Psoas muscle (tissue), 8 donors: Measurements from ENCODE around the gene IL24. TPM values are rescaled to one million over a fixed set of nuclear protein-coding genes. Genes with fewer than 3 reads are reported as not detected.

Experiments used
- ATAC-seq, 4 donors: fragments of 200-7000 bp; cut with Tn5 transposase; one replicate each; pipeline ENCODE4 v1.9.1; 2020; ENCODE audit warnings: moderate library complexity in 3 of 4, mild to moderate bottlenecking in 2 of 4
- DNase-seq, 2 donors: peaks; one replicate each; pipeline ENCODE4 v3.0.0-alpha.2; 2020
- H3K27ac ChIP-seq: fragments of 200-600 bp; one replicate; pipeline ENCODE4 v1.8.0; 2022
- H3K27me3 ChIP-seq, 3 donors: fragments of 200-600 bp in 1 of 3; one replicate each; pipeline versions ENCODE4 v1.6.1 to v1.8.0; 2013 to 2022; ENCODE audit warnings: low read length in 2 of 3, mild to moderate bottlenecking in 2 of 3, moderate library complexity in 1 of 3; ENCODE audit not compliant: insufficient read depth in 3 of 3
- H3K36me3 ChIP-seq, 2 donors: fragments of 200-600 bp in 1 of 2; one replicate each; pipeline versions ENCODE4 v1.6.1 to v1.8.0; 2013 to 2022; ENCODE audit warnings: low read depth in 1 of 2, mild to moderate bottlenecking in 1 of 2, moderate library complexity in 1 of 2; ENCODE audit not compliant: insufficient read depth in 1 of 2
- H3K4me1 ChIP-seq: fragments of 200-600 bp; one replicate; pipeline ENCODE4 v1.8.0; 2022
- H3K4me3 ChIP-seq: fragments of 200-600 bp; one replicate; pipeline ENCODE4 v1.8.0; 2022; ENCODE audit warnings: mild to moderate bottlenecking
- H3K9me3 ChIP-seq: fragments of 200-600 bp; one replicate; pipeline ENCODE4 v1.8.0; 2022
- CTCF ChIP-seq: fragments of 200-600 bp; IDR thresholded peaks from one replicate; pipeline ENCODE4 v1.8.0; 2022; ENCODE audit warnings: antibody characterized with exemption
- WGBS, 3 donors: extraction: QIAGEN DNeasy Blood & Tissue Kit; methylation state at CpG; one replicate each; pipeline versions ENCODE4 v1.1.6 to v1.1.7; 2013; 5-methylcytosine and 5-hydroxymethylcytosine counted together
- intact Hi-C, 2 donors: fragments of 100-400 bp; cut with DNase I; formaldehyde crosslinking; loops; one replicate each; pipeline versions ENCODE4 v1.11.0 to v1.14.2; 2022
- polyA plus RNA-seq, 3 donors: library from polyadenylated mRNA; stranded (reverse); fragments of 200-250 nt; gene quantifications; one replicate each; pipeline ENCODE4 v1.2.3, GENCODE V29; 2013
- total RNA-seq, 4 donors: library from RNA; stranded (reverse); fragmentation: NEBNext Ultra II Directional in 2 of 4; extraction: Animal tissue kit (Norgen Biotek cat#: 25700) in 2 of 4; gene quantifications; one replicate each; pipeline versions ENCODE4 v1.2.1 to v1.2.4, GENCODE V29; 2021 to 2023
- donor health status: healthy with polysubstance abuse.
- donor health status: DM: no; HTN: no; CAD: no; lungs with moderate emphysema.
- donor health status: Bipolar disorder and iron deficiency.
- donor health status: healthy.
- donor health status: DM: yes; HTN: yes; CAD: no.
- donor health status: DM: no; HTN: no; CAD: no.
- donor health status: DM: no; HTN: no; CAD: no.
- donor health status: DM: yes; HTN: yes; CAD: no.

IL24 gene
- total and polyA plus RNA-seq, 7 donors: 0.05 to 20.3 (median 0.23) TPM; not detected in 2

- no peaks in the 10 kb centered on the region for H3K9me3 ChIP-seq
- H3K4me3 ChIP-seq: no peak overlapping the region
- WGBS, 3 donors: 59 to 65% (median 59%) methylated on average over 4 of the region's 4 CpGs
- no peak for DNase-seq
- H3K27me3 ChIP-seq: peaks cover 0 to 7% (median 6%) of the 10 kb centered on the region in 3 donors
- ATAC-seq: no peak
- no peak for TF ChIP-seq CTCF
- no peaks in the 10 kb centered on the region for H3K4me1 ChIP-seq
- intact Hi-C loops: no loop called here
- H3K27ac ChIP-seq: no peak overlapping the region
- no peaks in the 10 kb centered on the region for H3K36me3 ChIP-seq
Observed at GRCh38 chr1:206952171-206952570, 54.9 kb downstream of the IL24 start.

GRCh38 chr1:206953126-206953525 lies 55.9 kb downstream of the IL24 start:
- Histone ChIP-seq H3K9me3 (no peaks in the 10 kb centered on the region), H3K27me3 (peaks cover 0 to 7% (median 6%) of the 10 kb centered on the region in 3 donors), H3K36me3 (no peaks in the 10 kb centered on the region), H3K27ac (no peak overlapping the region), H3K4me1 (no peaks in the 10 kb centered on the region), H3K4me3 (no peak overlapping the region)
- WGBS, 3 donors: 87 to 88% (median 87%) methylated on average over 3 of the region's 3 CpGs
- intact Hi-C loops: no loop called here
- no peak for DNase-seq
- TF ChIP-seq CTCF: no peak
- ATAC-seq: no peak

GRCh38 chr1:206953626-206954025 lies 56.4 kb downstream of the IL24 start:
- Histone ChIP-seq H3K27me3 (peaks cover 0 to 6% (median 3%) of the 10 kb centered on the region in 3 donors), H3K27ac (no peak overlapping the region), H3K4me1 (no peaks in the 10 kb centered on the region), H3K9me3 (no peaks in the 10 kb centered on the region), H3K4me3 (no peak overlapping the region), H3K36me3 (no peaks in the 10 kb centered on the region)
- intact Hi-C loops: no loop called here
- DNase-seq: no peak
- no peak for ATAC-seq
- TF ChIP-seq CTCF: no peak
- WGBS, 3 donors: 97% methylated on average over 2 of the region's 2 CpGs

Other genes starting within 250 kb of the IL24 start
- 100 to 1,000 TPM in 3 of 4 donors, 10 to 100 TPM in 1; 89.4 to 198 (median 167) TPM for gene MAPKAPK2, start 212.5 kb upstream of the IL24 start, total RNA-seq
- 100 to 1,000 TPM; 108 to 191 (median 112) TPM for gene MAPKAPK2, start 212.5 kb upstream of the IL24 start, polyA plus RNA-seq
- not detected for gene IL19, start 126.7 kb upstream of the IL24 start, total RNA-seq
- not detected for gene IL19, start 126.7 kb upstream of the IL24 start, polyA plus RNA-seq
- under 1 TPM in 3 of 4 donors, not detected in 1; 0.32 to 0.44 (median 0.44) TPM for gene IL10, start 124.9 kb upstream of the IL24 start, total RNA-seq
- under 1 TPM; 0.20 to 0.82 (median 0.22) TPM for gene IL10, start 124.9 kb upstream of the IL24 start, polyA plus RNA-seq
- 1 to 10 TPM in 1 of 4 donors, not detected in 3; 1.2 TPM for gene IL20, start 31.8 kb upstream of the IL24 start, total RNA-seq
- gene IL20, start 31.8 kb upstream of the IL24 start, polyA plus RNA-seq: not detected
- 10 to 100 TPM in 2 of 4 donors, 1 to 10 TPM in 2; 2.3 to 29.5 (median 12.0) TPM for gene FCMR, start 24.5 kb downstream of the IL24 start, total RNA-seq
- 1 to 10 TPM; 1.0 to 8.4 (median 2.2) TPM for gene FCMR, start 24.5 kb downstream of the IL24 start, polyA plus RNA-seq
- under 1 TPM; 0.42 to 0.50 (median 0.49) TPM for gene PIGR, start 49.0 kb downstream of the IL24 start, total RNA-seq
- under 1 TPM; 0.06 to 0.64 (median 0.16) TPM for gene PIGR, start 49.0 kb downstream of the IL24 start, polyA plus RNA-seq
- not detected for gene FCAMR, start 73.0 kb downstream of the IL24 start, total RNA-seq
- not detected for gene FCAMR, start 73.0 kb downstream of the IL24 start, polyA plus RNA-seq
- gene C1orf116, start 135.3 kb downstream of the IL24 start, total RNA-seq: 1 to 10 TPM in 1 of 4 donors, under 1 TPM in 3; 0.12 to 1.4 (median 0.35) TPM
- gene C1orf116, start 135.3 kb downstream of the IL24 start, polyA plus RNA-seq: under 1 TPM; 0.14 to 0.49 (median 0.35) TPM
- 1 to 10 TPM; 3.9 to 7.0 (median 6.0) TPM for gene YOD1, start 153.8 kb downstream of the IL24 start, total RNA-seq
- gene YOD1, start 153.8 kb downstream of the IL24 start, polyA plus RNA-seq: 1 to 10 TPM; 4.4 to 5.6 (median 5.4) TPM
- gene PFKFB2, start 155.8 kb downstream of the IL24 start, total RNA-seq: 100 to 1,000 TPM in 1 of 4 donors, 10 to 100 TPM in 3; 36.0 to 149 (median 46.4) TPM
- gene PFKFB2, start 155.8 kb downstream of the IL24 start, polyA plus RNA-seq: 10 to 100 TPM in 2 of 3 donors, 1 to 10 TPM in 1; 3.9 to 32.9 (median 15.4) TPM
- gene C4BPB, start 191.4 kb downstream of the IL24 start, total RNA-seq: under 1 TPM in 3 of 4 donors, not detected in 1; 0.25 to 0.48 (median 0.27) TPM
- gene C4BPB, start 191.4 kb downstream of the IL24 start, polyA plus RNA-seq: under 1 TPM in 2 of 3 donors, not detected in 1; 0.08 to 0.12 TPM
- gene C4BPA, start 206.8 kb downstream of the IL24 start, total RNA-seq: under 1 TPM in 1 of 4 donors, not detected in 3; 0.15 TPM
- not detected for gene C4BPA, start 206.8 kb downstream of the IL24 start, polyA plus RNA-seq